Adrenal gland (tissue), 5 donors: ENCODE measurements around the gene BACE2.
"Not testable (repeated sequence)": the region's sequence is repeated elsewhere in the genome, so short reads cannot be mapped to it uniquely, and the experiment has no call there.

Experiments
- CTCF ChIP-seq, 6 experiments: fragments of 450-650 bp in 4 of 6; fragments of 200-600 bp in 2 of 6; sonication (generic) in 1 of 6; IDR thresholded peaks; 1 replicate in 5 of 6; 2 replicates in 1 of 6; pipeline versions ENCODE4 v1.5.1 to v1.8.0; 2016 to 2021; ENCODE audit warnings: antibody characterized with exemption in 6 of 6, mild to moderate bottlenecking in 2 of 6, moderate library complexity in 1 of 6
- POLR2A ChIP-seq, 2 donors: fragments of 450-650 bp; IDR thresholded peaks; one replicate each; pipeline ENCODE4 v1.6.1; 2017; ENCODE audit warnings: antibody characterized with exemption in 2 of 2, mild to moderate bottlenecking in 2 of 2, moderate library complexity in 1 of 2
- donor health status: DM: no; HTN: no; CAD: no.

- TF ChIP-seq CTCF, POLR2A (IDR thresholded peaks at IDR 0.05): not testable (repeated sequence)
These were observed 70.3 kb downstream of the BACE2 start for GRCh38 chr21:41238081-41238796.
